Measurements from ENCODE around the gene SCGN.

The SCGN gene

DNA sequence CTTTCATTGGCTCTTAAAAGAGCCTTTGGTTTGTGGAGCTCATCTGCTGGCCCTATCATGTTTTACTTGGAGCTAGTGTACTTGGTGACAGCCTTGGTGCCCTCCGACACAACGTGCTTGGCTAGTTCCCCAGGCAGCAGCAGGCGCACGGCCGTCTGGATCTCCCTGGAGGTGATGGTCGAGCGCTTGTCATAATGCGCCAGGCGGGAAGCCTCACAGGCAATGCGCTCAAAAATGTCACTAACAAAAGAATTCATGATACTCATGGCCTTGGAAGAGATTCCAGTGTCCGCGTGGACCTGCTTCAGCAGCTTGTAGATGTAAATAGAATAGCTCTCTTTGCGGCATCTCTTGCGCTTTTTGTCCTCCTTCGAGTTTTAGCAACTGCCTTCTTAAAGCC lies 79.7 kb downstream of the SCGN start:
- H3K36me3 ChIP-seq (ENCODE audit: control insufficient read depth in 2 of 2, insufficient read depth in 1 of 2, low read length in 2 of 2) = no peaks in the 10 kb centered on the region
- no peaks in the 10 kb centered on the region for H3K4me1 ChIP-seq (ENCODE audit: control insufficient read depth, insufficient read depth, low read length)
- ChIA-PET CTCF (interaction anchor here (0.7 to 1.1 kb wide), 4 partner anchors 11 to 57 kb away, joined by 3 to 9 read pairs (median 4); no protein-coding TSS in a partner anchor), POLR2A (interaction anchor here (0.9 kb wide), 1 partner anchor 17 kb away, joined by 3 read pairs; no protein-coding TSS in a partner anchor)
- H3K4me3 ChIP-seq (ENCODE audit: low read depth, low read length) = no peak overlapping the region
- TF ChIP-seq KLF7 (tag by site-specific recombination; IDR thresholded peaks at IDR 0.05; ENCODE audit: borderline replicate concordance) (no peak), ZNF555 (tag by site-specific recombination; conservative IDR thresholded peaks at IDR 0.05) (no peak), ZNF174 (tag by site-specific recombination; IDR thresholded peaks at IDR 0.05) (no peak), ZEB2 (tag by site-specific recombination; IDR thresholded peaks at IDR 0.05) (no peak), PRDM1 (tag by site-specific recombination; IDR thresholded peaks at IDR 0.05) (no peak)
- TF ChIP-seq, protein P1, sequence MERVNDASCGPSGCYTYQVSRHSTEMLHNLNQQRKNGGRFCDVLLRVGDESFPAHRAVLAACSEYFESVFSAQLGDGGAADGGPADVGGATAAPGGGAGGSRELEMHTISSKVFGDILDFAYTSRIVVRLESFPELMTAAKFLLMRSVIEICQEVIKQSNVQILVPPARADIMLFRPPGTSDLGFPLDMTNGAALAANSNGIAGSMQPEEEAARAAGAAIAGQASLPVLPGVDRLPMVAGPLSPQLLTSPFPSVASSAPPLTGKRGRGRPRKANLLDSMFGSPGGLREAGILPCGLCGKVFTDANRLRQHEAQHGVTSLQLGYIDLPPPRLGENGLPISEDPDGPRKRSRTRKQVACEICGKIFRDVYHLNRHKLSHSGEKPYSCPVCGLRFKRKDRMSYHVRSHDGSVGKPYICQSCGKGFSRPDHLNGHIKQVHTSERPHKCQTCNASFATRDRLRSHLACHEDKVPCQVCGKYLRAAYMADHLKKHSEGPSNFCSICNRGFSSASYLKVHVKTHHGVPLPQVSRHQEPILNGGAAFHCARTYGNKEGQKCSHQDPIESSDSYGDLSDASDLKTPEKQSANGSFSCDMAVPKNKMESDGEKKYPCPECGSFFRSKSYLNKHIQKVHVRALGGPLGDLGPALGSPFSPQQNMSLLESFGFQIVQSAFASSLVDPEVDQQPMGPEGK (tag by site-specific recombination; IDR thresholded peaks at IDR 0.05) = no peak
- H3K9me3 ChIP-seq (ENCODE audit: control insufficient read depth, insufficient read depth, low read depth, low read length) = no peaks in the 10 kb centered on the region
- H3K27ac ChIP-seq (ENCODE audit: extremely low read depth, low read depth, low read length) = no peak overlapping the region

DNA sequence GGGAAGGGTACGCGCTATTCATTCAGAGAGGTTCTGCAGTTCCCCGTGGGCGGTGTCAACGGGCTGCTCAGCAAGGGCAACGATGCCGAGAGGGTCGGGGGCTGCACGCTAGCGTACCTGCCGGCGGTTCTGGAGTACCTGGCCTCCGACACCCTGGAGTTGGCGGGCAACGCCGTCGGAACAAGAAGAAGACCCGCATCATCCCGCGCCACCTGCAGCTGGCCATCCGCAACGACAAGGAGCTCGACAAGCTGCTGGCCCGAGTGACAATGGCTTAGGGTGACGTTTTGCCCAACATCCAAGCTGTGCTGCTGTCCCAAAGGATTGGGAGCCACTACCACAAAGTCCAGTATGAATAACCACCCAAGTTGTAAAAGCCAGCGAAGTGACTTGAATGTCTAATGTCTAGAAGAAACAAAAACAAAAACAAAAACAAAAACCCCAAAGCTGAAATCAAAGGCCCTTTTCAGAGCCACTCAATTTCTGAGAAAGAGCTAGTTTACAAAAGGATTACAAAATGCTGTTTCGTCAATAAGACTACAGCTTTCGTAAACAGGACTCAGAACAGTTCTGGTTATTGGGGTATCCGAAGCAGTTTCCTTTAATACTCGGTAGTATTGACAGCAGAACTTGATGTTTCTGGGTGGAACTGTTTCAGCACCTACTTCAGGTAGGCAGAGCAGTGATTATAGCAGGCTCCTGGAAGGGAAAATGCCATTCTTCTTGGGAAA lies 80.6 kb downstream of the SCGN start:
- H3K27ac ChIP-seq (ENCODE audit: extremely low read depth, low read depth, low read length) = no peak overlapping the region
- no peaks in the 10 kb centered on the region for H3K4me1 ChIP-seq (ENCODE audit: control insufficient read depth, insufficient read depth, low read length)
- no peaks in the 10 kb centered on the region for H3K36me3 ChIP-seq (ENCODE audit: control insufficient read depth in 2 of 2, insufficient read depth in 1 of 2, low read length in 2 of 2)
- TF ChIP-seq, protein P2, sequence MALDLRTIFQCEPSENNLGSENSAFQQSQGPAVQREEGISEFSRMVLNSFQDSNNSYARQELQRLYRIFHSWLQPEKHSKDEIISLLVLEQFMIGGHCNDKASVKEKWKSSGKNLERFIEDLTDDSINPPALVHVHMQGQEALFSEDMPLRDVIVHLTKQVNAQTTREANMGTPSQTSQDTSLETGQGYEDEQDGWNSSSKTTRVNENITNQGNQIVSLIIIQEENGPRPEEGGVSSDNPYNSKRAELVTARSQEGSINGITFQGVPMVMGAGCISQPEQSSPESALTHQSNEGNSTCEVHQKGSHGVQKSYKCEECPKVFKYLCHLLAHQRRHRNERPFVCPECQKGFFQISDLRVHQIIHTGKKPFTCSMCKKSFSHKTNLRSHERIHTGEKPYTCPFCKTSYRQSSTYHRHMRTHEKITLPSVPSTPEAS (tag by site-specific recombination; IDR thresholded peaks at IDR 0.05) = no peak
- TF ChIP-seq ZNF426 (tag by site-specific recombination; IDR thresholded peaks at IDR 0.05) (no peak), SP2 (tag by site-specific recombination; IDR thresholded peaks at IDR 0.05) (no peak), KLF7 (tag by site-specific recombination; IDR thresholded peaks at IDR 0.05; ENCODE audit: borderline replicate concordance) (no peak), ZNF501 (tag by site-specific recombination; IDR thresholded peaks at IDR 0.05) (no peak), SP7 (tag by site-specific recombination; IDR thresholded peaks at IDR 0.05) (no peak), MZF1 (tag by site-specific recombination; IDR thresholded peaks at IDR 0.05; ENCODE audit: borderline replicate concordance) (no peak), ZFP37 (tag by site-specific recombination; IDR thresholded peaks at IDR 0.05) (no peak), ZNF670 (tag by site-specific recombination; IDR thresholded peaks at IDR 0.05; ENCODE audit: low read depth) (no peak), ZNF510 (tag by site-specific recombination; IDR thresholded peaks at IDR 0.05; ENCODE audit: insufficient replicate concordance) (no peak), ZNF248 (tag by site-specific recombination; IDR thresholded peaks at IDR 0.05) (no peak), GLIS1 (tag by site-specific recombination; IDR thresholded peaks at IDR 0.05) (no peak), ZNF777 (tag by site-specific recombination; IDR thresholded peaks at IDR 0.05; ENCODE audit: borderline replicate concordance) (no peak), ZNF221 (tag by site-specific recombination; IDR thresholded peaks at IDR 0.05; ENCODE audit: borderline replicate concordance) (no peak), ZNF792 (tag by site-specific recombination; IDR thresholded peaks at IDR 0.05) (no peak), ZBTB48 (tag by site-specific recombination; IDR thresholded peaks at IDR 0.05) (no peak)
- TF ChIP-seq, protein P3, sequence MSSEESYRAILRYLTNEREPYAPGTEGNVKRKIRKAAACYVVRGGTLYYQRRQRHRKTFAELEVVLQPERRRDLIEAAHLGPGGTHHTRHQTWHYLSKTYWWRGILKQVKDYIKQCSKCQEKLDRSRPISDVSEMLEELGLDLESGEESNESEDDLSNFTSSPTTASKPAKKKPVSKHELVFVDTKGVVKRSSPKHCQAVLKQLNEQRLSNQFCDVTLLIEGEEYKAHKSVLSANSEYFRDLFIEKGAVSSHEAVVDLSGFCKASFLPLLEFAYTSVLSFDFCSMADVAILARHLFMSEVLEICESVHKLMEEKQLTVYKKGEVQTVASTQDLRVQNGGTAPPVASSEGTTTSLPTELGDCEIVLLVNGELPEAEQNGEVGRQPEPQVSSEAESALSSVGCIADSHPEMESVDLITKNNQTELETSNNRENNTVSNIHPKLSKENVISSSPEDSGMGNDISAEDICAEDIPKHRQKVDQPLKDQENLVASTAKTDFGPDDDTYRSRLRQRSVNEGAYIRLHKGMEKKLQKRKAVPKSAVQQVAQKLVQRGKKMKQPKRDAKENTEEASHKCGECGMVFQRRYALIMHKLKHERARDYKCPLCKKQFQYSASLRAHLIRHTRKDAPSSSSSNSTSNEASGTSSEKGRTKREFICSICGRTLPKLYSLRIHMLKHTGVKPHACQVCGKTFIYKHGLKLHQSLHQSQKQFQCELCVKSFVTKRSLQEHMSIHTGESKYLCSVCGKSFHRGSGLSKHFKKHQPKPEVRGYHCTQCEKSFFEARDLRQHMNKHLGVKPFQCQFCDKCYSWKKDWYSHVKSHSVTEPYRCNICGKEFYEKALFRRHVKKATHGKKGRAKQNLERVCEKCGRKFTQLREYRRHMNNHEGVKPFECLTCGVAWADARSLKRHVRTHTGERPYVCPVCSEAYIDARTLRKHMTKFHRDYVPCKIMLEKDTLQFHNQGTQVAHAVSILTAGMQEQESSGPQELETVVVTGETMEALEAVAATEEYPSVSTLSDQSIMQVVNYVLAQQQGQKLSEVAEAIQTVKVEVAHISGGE (tag by site-specific recombination; conservative IDR thresholded peaks at IDR 0.05; ENCODE audit: low read depth) = no peak
- TF ChIP-seq, protein P4, sequence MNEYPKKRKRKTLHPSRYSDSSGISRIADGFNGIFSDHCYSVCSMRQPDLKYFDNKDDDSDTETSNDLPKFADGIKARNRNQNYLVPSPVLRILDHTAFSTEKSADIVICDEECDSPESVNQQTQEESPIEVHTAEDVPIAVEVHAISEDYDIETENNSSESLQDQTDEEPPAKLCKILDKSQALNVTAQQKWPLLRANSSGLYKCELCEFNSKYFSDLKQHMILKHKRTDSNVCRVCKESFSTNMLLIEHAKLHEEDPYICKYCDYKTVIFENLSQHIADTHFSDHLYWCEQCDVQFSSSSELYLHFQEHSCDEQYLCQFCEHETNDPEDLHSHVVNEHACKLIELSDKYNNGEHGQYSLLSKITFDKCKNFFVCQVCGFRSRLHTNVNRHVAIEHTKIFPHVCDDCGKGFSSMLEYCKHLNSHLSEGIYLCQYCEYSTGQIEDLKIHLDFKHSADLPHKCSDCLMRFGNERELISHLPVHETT (tag by site-specific recombination; IDR thresholded peaks at IDR 0.05) = no peak
- TF ChIP-seq, protein P1 (tag by site-specific recombination; IDR thresholded peaks at IDR 0.05) = no peak
- no peaks in the 10 kb centered on the region for H3K9me3 ChIP-seq (ENCODE audit: control insufficient read depth, insufficient read depth, low read depth, low read length)
- CTCF ChIA-PET = interaction anchor here (0.9 to 1.1 kb wide), 3 partner anchors 10 to 15 kb away, joined by 3 to 5 read pairs (median 4); no protein-coding TSS in a partner anchor
- POLR2A ChIA-PET = no interaction called here
- H3K4me3 ChIP-seq (ENCODE audit: low read depth, low read length) = no peak overlapping the region
